Measurements from ENCODE around the gene PTPRA. TPM values are rescaled to one million over a fixed set of nuclear protein-coding genes. Genes with fewer than 3 reads are reported as not detected.

PTPRA gene
- total and polyA plus RNA-seq, 2 donors from 2014 or later = 33.1 to 70.3 TPM

- H3K36me3 ChIP-seq (ENCODE audit: control insufficient read depth in 2 of 3, insufficient read depth in 3 of 3, low read length in 3 of 3) = no peaks in the 10 kb centered on the region
- no peak overlapping the region for H3K4me3 ChIP-seq (ENCODE audit: low read length in 3 of 3)
- FAIRE-seq = no peak
Measured at GRCh38 chr20:3082306-3082951, 209.1 kb downstream of the PTPRA start.

DNA sequence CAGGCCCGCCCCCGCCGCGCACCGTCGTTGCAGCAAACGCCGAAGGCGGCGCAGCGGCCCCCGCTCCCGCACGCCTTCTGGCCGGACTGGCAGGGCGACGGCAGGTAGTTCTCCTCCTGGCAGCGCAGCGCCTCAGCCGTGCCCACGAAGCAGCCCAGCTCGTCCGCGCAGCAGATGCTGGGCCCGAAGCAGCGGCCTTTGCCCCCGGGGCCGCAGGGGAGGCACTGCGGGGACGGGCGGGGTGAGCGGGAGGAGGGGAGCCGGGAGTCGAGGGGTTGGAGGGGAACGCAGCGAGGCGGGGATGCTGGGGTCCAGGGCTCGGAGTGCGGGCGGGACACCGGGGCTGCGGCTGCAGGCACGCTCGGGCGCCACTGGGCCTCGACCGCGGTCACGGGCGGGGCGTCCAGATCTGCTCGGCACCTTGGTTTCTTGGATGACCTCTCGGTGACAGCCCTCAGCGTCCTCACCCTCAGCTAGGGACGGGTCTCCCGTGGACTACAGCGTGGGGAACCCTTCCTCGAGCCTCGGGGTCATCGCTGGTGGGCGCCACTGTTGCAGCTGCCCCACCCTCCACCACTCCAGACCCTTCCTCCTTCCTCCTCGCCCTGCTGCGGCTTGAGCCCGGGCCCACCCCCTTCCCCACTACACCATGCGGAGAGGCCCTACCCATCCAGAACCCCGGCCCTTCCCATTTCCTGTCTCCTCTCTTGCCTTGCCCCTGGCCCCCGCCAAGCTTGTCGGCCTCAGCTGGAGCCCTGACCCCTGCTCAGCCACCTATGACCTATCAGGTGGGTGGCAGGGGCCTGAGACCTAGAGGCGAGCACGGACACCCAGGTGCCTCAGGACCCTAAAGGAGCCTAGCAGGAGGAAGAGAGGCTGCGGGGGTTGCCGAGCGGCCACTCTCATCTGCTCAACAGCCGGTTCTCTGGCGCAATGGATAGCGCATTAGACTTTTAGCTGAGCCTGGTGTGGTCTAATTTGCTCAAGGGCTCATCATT, 210.0 kb downstream of the PTPRA start:
- H3K27me3 ChIP-seq (ENCODE audit: control insufficient read depth, insufficient read depth, low read length) = peaks cover 15% of the 10 kb centered on the region
- no peaks in the 10 kb centered on the region for H3K36me3 ChIP-seq (ENCODE audit: control insufficient read depth in 2 of 3, insufficient read depth in 3 of 3, low read length in 3 of 3)
- intact Hi-C loops (cut with DNase I) = no loop called here
- H3K4me3 ChIP-seq (ENCODE audit: low read length in 3 of 3) = no peak overlapping the region
- TF ChIP-seq, protein P1, sequence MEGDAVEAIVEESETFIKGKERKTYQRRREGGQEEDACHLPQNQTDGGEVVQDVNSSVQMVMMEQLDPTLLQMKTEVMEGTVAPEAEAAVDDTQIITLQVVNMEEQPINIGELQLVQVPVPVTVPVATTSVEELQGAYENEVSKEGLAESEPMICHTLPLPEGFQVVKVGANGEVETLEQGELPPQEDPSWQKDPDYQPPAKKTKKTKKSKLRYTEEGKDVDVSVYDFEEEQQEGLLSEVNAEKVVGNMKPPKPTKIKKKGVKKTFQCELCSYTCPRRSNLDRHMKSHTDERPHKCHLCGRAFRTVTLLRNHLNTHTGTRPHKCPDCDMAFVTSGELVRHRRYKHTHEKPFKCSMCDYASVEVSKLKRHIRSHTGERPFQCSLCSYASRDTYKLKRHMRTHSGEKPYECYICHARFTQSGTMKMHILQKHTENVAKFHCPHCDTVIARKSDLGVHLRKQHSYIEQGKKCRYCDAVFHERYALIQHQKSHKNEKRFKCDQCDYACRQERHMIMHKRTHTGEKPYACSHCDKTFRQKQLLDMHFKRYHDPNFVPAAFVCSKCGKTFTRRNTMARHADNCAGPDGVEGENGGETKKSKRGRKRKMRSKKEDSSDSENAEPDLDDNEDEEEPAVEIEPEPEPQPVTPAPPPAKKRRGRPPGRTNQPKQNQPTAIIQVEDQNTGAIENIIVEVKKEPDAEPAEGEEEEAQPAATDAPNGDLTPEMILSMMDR (IDR thresholded peaks at IDR 0.05; ENCODE audit: borderline replicate concordance, extremely low read depth, insufficient read depth) = no peak
- peaks cover 0 to 7% (median 6%) of the 10 kb centered on the region in 3 donors for H3K4me1 ChIP-seq (ENCODE audit: control insufficient read depth in 2 of 3, insufficient read depth in 2 of 3, low read depth in 1 of 3, low read length in 3 of 3)
- no peaks in the 10 kb centered on the region for H3K9me3 ChIP-seq (ENCODE audit: control insufficient read depth in 2 of 3, insufficient read depth in 1 of 3, low read length in 3 of 3)
- H3K27ac ChIP-seq (ENCODE audit: low read depth in 2 of 2, low read length in 2 of 2) = no peak overlapping the region
- FAIRE-seq (no peak), DNase-seq (peak in 2 of 5 donors; percentile 22 to 66)
- H3K9ac ChIP-seq (ENCODE audit: low read length in 3 of 3) = no peak overlapping the region

More at GRCh38 chr20:3082306-3082951, 209.1 kb downstream of the PTPRA start:
- Histone ChIP-seq H3K4me1 (ENCODE audit: control insufficient read depth in 2 of 3, insufficient read depth in 2 of 3, low read depth in 1 of 3, low read length in 3 of 3) (peaks cover 0 to 7% (median 6%) of the 10 kb centered on the region in 3 donors), H3K27me3 (ENCODE audit: control insufficient read depth, insufficient read depth, low read length) (peaks cover 15% of the 10 kb centered on the region), H3K9me3 (ENCODE audit: control insufficient read depth in 2 of 3, insufficient read depth in 1 of 3, low read length in 3 of 3) (no peaks in the 10 kb centered on the region), H3K9ac (ENCODE audit: low read length in 3 of 3) (no peak overlapping the region), H3K27ac (ENCODE audit: low read depth in 2 of 2, low read length in 2 of 2) (no peak overlapping the region)
- DNase-seq = peak in 3 of 5 donors; percentile 30 to 58 (median 45)
- TF ChIP-seq, protein P1 (IDR thresholded peaks at IDR 0.05; ENCODE audit: borderline replicate concordance, extremely low read depth, insufficient read depth) = no peak
- intact Hi-C loops (cut with DNase I) = no loop called here

DNA sequence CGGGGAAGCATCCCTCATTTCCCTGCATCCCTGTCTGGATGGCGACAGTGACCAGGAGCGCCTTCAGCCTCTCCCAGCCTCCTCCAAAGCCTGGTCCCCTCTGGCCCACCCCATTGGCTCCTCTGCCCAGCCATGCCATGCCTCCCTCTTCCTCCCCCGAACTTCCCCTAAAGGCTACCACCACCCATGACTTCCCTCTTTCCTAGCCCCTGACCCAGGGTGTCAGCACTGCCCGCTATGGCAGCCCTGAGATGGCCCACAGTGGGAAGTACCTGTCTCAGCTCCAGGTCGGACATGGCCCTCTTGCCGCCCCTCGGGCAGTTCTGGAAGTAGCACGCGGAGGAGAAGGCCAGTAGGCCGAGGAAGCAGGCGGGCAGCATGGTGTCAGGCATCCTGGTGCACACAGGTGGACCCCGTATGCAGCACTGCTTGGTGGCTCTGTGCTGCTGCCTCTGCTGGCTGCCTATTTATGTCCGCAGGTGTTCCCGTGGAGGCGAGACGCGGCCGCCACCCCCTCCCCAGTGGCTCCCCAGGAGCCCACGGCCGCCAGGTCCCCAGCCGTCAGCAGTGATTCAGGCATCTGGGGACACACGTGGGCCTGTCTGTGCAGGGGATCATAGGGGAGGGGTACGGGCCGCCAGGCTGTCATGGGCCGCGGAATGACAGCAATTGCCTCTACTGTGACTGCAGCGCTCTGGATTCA, 211.2 kb downstream of the PTPRA start, which contains the start of gene AVP:
Gene AVP (minus strand): TSS at position 442 of the 703 bp plus-strand sequence. CDS start 50 bp downstream, at position 392.
- Histone ChIP-seq H3K4me1 (ENCODE audit: control insufficient read depth in 2 of 3, insufficient read depth in 2 of 3, low read depth in 1 of 3, low read length in 3 of 3) (peaks cover 0 to 7% (median 6%) of the 10 kb centered on the region in 3 donors), H3K9ac (ENCODE audit: low read length in 3 of 3) (no peak within 1 kb of the TSS), H3K36me3 (ENCODE audit: control insufficient read depth in 2 of 3, insufficient read depth in 3 of 3, low read length in 3 of 3) (no peaks in the 10 kb centered on the region), H3K27me3 (ENCODE audit: control insufficient read depth, insufficient read depth, low read length) (peaks cover 13% of the 10 kb centered on the region), H3K27ac (ENCODE audit: low read depth in 2 of 2, low read length in 2 of 2) (no peak within 1 kb of the TSS), H3K9me3 (ENCODE audit: control insufficient read depth in 2 of 3, insufficient read depth in 1 of 3, low read length in 3 of 3) (no peaks in the 10 kb centered on the region), H3K4me3 (ENCODE audit: low read length in 3 of 3) (no peak within 1 kb of the TSS)
- intact Hi-C loops (cut with DNase I) = no loop called here
- peak in 2 of 5 donors; percentile 28 to 34 for DNase-seq
- no peak for FAIRE-seq
- TF ChIP-seq, protein P1 (IDR thresholded peaks at IDR 0.05; ENCODE audit: borderline replicate concordance, extremely low read depth, insufficient read depth) = no peak
